GM18861 (cell line): ENCODE results near the gene FRYL.
A peak's percentile ranks its signal among the peaks of the same experiment; 100 is the strongest.

Experiments
- ATAC-seq: cut with Tn5 transposase; IDR thresholded peaks from one replicate; pipeline ENCODE4 v1.9.1; 2021; ENCODE audit not compliant: unreplicated experiment

FRYL gene

DNA sequence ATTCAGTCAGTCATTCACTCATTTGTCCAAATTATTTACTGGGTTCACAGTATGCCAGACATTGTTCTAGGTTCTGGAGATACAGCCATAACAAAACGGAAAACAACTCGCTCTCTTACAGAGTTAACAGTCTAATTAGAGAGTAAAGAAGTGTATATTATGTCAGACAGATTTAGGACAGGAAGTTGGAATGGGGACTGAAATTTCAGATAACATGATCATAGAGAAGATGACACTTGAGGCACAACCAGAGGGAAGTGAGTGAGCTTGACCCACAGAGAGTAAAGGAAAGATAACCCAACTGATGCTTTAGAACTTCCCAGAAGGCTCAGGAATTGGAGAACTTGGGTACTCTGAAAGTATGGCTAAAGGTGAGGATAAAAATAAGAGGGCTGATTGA lies 150.6 kb downstream of the FRYL start:
- no peak for ATAC-seq

DNA sequence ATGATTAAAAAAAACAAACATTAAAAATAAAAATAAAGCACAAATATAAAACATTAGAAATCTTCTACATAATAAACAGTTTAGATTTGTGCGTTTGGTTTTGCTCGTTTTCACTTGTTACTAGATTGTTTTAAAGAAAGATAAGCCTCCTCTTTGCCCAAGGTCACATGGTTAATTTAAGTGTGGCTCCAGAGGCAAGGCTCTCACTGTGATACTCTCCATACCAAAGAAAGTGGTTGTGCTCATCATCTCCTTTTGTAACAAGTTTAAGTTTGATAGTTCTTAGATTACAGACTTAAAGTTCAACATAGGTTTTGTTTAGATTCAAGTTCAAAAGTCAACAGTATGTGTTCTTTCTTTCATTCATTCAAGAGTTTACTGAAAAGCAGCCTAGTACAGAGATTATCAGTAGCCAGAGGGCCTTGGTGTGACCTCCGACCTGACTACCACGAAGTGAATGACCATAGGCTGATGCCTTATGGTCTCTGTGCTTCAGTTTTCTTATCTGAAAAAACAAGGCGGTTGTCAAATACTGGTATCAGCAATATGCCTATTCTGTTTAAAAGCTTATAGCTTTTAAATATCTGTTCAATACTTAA lies 156.8 kb downstream of the FRYL start:
- no peak for ATAC-seq

DNA sequence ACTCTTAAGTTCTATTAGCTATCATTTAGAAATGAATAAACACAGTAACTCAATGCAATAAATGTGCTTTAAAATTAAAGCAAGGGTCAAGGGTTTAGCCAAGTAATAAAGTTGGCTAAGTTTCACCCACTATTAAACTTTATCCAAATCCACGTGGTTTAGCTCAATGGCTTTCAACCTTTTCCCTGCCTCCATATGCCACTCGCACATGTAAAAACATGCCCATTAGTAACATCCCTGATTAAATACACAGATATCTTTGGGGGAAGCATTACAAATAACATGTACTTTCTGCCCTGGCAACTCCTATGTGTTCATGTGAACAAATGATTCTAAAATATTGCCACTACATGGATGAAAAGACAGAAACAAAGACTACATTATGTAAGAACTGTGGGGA lies 159.2 kb downstream of the FRYL start:
- no peak for ATAC-seq

DNA sequence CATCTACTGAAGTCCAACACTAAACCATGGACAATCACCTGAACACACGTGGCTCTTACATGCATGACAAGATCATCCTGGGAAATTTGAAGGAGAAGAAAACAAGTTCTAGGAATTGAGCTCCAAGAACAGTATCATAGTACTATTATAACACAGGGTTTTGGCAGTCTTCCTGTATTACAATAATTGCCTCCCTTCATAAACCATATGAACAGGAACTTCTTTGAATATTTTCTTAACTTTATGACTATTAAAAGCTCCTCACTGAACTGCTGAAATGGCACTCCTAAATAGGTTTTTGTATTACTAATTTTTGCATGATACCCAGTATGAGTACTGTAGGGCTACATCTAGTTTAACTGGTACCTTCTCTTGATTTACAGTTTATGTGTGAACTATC lies 160.0 kb downstream of the FRYL start:
- no peak for ATAC-seq

DNA sequence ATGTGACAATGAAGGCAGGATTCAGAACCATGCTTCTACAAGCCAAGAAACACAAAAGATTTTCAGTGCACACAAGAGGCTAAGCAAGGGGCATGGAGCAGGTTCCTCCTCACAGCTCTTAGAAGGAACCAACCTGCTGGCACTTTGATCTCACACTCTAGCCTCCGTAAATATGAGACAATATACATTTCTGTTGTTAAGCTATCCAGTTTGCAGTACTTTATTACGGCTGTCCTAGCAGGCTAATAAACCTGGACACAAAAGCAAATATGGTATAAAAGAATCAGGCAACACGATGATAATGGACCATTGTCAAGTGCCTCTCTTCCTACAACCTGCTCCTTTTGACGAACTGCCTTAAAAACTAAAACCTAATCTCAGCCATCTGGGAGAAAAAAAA lies 175.6 kb downstream of the FRYL start:
- no peak for ATAC-seq

DNA sequence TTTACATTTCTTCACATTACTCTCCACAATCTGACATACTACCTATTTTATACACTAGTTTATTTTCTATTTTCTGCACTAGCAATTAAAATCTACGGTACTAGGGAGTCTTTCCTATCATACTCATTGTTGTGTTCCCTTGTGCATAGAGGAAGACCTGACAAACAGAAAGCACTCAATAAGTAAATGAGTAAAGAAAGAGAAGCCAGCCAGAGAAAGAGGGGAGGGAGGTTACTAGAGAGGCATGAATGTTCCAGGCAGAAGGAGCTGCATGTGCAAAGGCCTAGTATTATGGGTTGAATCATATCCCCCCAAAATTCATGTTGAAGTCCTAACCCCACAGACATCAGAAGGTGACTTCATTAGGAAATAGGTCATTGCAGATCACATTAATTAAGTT lies 176.0 kb downstream of the FRYL start:
- ATAC-seq: no peak

DNA sequence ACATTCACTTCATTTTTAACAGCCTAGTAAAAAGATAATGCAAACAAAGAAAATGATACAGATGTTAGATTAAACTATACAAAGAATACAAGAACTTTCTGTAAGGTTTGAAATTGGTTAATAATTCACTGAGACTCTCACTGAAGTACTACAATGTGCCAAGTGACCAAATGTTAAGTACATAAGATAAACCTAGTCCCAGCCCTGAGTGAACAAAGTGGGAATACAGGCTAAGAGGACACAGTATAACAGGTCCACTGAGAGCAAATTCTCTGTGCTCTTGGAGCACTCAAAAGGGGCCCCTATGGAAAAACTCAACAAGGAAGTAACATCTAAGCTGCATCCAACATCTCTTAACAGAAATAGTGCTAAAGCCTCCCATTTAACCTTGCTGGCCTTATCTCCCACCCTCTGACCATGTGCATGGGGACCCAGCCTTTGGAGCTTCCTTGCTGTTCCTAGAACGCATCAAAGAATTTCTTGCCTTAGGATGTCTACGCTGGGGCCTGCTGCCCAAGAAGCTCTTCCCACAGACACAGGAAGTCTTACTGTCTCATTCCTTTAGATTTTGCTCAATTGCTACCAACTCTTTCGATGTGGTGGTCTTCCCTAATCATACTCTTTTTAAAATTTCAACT lies 176.6 kb downstream of the FRYL start:
- ATAC-seq: no peak

DNA sequence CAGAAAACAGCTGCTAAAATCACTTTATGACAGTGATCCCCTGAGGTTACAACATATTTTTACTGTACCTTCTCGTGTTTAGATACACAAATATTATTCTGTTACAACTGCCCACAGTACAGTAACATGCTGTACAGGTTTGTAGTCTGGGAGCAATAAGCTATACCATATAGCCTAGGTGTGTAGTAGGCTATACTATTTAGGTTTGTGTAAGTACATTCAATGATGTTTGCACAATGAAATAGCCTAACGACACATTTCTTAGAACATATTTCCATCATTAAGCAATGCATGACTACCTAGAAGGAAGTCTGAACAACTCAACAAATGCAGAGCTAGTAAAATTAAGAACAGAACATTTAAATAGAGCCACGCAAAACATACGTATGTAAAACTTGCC lies 177.3 kb downstream of the FRYL start:
- ATAC-seq: no peak

DNA sequence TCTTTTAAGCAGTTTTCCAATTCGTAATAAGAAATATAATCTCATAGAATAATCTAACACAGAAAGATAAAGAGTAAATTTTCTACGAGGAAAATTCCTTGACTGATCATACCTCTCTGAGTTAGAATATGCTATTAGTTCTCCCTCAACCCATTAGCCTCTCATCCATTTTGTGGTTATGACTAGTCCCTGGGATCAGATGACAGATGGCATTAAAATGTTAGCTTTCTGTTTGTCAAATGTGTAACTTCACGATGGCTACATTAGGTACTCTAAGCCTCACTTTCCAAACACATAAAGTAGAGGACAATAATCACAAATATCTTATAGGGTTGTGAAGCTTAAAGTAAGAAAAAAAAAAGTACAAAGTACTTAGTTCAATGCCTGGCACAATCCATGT lies 177.9 kb downstream of the FRYL start:
- no peak for ATAC-seq

DNA sequence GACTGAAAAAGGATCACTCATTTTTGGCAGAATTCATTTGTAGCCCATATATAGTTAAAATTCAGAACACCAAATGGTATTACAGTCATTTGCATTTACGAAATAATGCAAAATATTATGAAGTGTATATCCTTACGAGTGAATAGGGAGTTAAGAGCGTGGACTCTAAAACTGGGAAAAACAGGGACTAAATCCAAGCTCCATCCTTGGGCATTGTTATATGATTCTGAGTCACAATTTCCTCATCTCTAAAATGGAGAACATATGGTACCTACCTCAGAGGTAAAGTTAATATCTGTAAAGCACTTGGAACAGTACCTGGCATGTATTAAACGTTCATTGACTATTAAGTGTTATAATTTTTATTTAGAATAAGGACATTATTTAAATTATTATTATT lies 183.7 kb downstream of the FRYL start:
- ATAC-seq: no peak

DNA sequence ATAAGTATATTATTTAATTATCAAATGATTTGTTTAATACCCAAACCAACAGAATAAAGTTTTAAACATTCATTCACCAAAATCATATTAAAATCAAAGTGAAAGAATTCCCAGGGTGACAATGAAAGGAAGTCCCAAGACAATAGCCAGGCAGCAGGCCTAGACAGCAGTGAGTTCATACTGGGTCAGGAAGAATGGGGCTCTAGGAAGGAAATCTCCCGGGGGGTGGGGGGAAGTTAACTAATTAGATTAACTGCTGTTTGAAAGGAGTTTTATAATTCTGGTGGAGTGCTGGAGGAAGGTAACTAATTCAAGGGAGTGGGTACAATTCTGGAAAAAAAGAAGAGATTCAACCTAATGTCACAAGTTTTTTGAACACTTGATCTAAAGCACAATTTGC lies 185.9 kb downstream of the FRYL start:
- no peak for ATAC-seq

DNA sequence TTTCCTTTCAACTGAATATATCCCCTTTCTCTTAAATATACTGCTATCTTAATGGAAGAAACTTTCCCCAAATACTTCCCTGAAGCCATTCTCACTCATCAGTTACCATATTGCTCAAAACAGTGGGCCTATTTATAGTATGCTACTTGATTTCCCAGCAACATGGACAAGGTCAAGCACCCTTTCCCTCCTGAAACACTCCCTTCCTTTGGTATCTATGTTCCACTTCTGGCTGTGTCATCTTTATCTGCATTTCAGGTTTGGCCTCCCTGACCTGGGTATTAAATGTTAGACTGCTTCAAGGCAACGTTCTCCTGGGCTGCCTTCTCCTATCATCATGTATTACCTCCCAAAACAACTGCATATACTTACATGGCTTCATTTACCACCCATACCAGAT lies 188.7 kb downstream of the FRYL start:
- no peak for ATAC-seq

DNA sequence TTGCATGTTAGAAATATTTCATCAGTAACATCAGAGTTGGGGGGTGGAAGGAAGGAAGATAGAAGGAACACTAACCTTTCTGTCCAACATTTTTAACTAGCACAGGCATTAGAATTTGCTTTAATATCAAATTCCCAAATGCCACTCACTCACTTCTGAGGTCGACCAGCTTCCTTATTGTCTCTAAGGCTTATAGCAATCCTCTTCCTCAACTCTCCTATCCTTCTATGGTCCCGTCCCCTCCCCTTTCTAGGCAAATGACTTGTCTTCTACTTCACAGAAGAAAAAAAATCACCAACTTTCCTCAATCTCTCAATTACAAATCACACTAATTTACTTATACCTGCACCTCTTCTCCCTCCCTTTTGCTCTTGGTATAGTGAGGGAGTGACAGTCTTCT lies 189.2 kb downstream of the FRYL start:
- ATAC-seq: no peak

DNA sequence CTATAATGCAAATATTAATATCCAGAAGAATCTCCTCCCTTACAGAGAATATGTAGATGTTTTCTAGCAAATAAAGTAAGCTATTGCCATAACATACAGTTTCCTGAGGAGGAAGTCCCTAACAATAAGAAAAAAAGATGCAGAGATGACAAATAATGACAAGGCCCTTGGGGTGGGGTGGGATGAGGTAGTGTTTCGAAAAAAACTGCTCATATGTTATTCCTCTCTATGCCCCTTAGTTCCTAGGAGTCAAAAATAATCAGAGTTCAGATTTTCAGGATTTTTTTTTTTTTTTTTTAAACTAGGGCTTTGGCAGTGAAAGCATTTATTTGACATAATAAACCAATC lies 191.0 kb downstream of the FRYL start:
- no peak for ATAC-seq

DNA sequence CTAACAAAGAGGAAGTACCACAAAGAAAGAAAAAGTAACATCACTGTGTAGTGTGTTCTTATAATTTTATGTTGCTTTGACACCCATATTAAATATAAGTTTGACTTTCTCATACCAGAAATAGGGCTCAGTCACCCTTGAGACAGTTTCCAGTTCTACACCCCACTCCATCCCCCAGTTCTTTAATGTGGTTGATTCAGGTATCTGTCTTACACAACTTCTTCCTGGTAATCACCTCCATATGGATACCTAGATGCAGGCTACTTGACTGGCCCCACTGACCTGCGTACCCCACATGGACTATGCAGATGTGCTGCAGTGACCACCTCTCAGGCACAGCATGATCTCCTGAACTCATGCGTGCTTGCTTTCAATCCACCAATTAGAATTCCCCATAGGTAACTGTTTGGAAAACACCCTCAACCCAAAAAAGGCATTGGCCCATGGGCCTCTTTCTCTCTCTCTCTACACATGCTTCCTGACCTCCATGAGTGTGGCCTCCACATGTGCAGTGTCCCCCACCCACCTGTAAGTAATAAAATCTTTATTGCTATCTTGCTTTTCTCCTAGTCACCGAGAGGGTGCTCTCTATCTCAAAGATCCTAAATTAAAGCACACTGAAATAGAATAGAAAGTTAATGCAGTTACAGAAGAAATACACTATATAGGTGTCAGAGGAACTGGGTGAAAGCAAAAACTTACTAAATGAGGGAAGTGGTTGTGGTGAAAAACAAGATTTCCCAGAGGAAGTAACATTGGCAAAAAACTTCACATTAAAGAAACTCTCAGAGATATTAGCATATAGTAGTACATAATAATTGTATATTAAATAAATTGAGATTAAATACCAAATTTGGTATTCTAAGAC lies 191.6 kb downstream of the FRYL start:
- ATAC-seq: no peak

DNA sequence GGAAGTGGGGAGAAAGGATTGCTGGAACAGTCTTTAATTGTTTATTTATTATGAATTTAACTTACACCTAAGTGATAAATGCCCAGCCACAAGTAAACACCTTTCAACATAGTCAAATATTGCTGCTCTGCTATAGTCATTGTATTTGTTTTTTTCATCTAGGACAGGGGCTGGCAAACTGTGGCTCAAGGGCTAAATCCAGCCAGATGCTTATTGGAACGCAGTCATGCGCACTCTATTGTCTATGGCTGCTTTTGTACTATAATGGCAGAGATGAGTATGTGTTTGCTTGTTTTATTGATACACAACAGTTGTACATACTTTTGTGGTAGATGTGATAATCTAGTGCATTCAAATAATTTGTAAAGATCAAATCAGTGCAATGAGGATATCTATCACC lies 194.7 kb downstream of the FRYL start:
- ATAC-seq: no peak

DNA sequence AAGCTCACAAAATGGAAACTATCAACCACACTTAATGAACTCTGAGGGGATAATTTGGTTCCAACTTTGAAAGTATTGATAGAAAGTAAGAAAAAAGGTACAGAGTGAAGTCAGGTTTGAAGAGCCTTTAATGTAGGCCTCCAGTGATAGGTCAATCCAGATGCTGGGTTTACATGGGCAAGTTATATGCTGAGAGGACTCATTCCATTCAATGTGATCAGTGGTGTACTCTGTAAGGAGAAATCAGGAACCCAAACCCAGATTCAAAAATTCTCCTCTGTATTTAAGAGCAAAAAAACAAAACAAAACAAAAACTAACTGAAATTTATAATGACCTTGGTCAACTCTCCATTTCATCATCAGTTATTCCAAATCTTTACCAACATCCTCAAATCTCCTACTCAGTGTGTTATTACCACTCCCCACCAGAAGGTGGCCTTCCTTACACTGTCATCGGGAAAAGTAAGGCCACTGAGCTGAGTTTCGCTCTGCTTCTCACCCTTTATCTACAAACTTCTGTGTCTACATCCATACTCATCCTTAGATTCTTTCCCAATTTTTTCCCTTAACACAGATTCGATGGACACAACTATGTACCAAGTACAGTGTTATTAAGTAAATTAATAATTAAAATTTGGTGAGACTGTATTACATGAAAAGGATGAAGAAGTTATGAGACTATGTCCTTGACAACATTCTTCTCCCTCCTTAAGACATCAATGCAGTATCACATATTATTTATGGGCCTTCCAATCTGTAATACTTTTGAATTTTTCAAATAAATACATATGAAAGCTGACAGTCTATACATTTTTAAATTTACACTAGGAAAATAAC lies 201.7 kb downstream of the FRYL start:
- ATAC-seq: peak; percentile 74

DNA sequence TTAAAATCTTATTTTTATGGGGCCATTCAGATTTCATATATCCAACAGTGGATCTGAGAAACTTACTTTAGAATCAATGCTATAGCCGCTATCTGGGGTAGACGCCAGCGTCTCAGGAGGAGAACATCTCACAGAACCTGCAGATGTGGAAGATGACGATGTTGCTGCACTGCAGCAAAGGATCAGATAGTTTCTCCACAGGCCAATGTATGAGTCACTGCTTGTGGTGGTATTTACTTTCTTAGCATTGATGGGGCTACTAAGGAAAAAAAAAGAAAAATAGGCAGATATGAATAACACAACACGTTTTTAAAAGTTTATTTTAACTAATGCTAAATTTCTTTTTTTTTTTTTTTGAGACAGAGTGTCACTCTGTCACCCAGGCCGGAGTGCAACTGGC lies 204.1 kb downstream of the FRYL start:
- ATAC-seq: no peak

DNA sequence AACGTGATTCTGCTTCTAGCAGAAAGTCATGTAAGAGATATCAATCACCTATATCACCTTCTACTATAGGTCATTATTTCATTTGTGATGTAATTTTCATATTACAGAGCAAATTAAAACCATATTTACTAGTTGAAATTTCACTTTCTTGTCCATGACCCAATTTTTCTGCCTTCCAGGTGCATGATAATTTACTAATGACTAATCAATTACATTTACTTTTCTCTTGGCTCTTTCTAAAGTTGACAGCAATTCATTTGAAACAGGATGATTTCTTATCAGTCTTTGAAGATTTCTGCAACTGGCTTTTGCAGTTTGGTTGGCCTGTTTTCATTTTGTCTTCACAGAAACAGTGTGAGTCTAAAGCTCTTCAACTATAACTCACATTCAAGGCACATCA lies 208.6 kb downstream of the FRYL start:
- no peak for ATAC-seq

DNA sequence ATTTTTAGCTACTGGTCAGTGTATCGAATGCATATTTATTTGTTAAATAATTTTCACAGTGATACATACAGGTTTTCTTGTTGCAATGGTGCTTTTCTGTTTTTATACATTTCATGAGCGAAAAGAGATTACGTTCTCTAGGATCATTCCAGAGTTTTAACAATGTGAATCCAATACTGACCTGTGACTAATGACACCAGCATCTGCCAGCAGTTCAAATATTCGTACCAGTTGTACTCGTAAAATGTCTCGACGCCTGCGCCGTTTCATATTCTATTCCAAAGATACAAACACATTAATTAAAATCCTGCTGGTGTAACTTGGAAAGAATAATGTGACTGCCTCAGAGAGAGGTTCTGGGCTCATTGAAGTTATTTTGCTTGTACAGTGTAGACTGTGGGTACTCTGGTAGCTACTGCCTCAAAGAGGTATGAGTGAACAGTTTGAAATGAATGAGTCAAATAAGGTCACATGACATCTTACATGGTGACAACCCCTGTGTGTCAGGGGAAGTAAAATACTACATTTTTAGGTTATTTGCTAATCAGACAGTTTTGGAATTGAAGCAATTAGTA lies 209.3 kb downstream of the FRYL start:
- ATAC-seq: no peak

DNA sequence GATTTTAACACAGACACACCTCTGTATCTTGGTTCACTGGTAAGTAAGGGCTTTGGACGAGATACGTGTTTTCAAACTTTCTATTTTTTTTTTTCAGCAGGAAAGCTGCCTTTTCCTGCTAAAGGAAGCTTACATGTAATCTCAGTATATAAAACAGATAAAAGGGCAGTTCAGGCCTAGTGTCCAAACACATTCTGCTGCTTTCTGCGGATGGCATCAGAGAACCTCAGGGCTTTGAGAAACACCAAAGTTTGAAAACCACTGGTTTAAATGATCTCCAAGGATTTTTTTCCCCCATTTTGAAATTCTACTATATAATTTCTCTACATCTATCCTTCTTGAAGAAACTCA lies 214.1 kb downstream of the FRYL start:
- ATAC-seq: no peak
